Keratinocyte (primary cell): ENCODE results near the gene GIPR. TPM values are rescaled to one million over a fixed set of nuclear protein-coding genes. Genes with fewer than 3 reads are reported as not detected.

Experiments used
- DNase-seq: peaks from one replicate; pipeline ENCODE4 v3.0.0-alpha.2; 2011; ENCODE audit warnings: low read depth, missing footprints, low spot score
- FAIRE-seq: peaks from 2 replicates; lab custom pipeline; 2011; peaks lifted over from hg19 to GRCh38; lab: Jason Lieb, UNC
- H2AFZ ChIP-seq: 2 replicates; pipeline ENCODE4 v1.6.0; 2012; ENCODE audit warnings: low read length, control low read depth, inconsistent platforms; ENCODE audit not compliant: control insufficient read depth
- H3K27ac ChIP-seq: 2 replicates; pipeline ENCODE4 v1.5.1; 2011; ENCODE audit warnings: low read length; ENCODE audit not compliant: control insufficient read depth, insufficient read depth
- H3K27me3 ChIP-seq: 3 replicates; pipeline ENCODE4 v1.6.0; 2011; ENCODE audit warnings: low read length; ENCODE audit not compliant: control insufficient read depth, insufficient read depth; ENCODE audit errors: extremely low read depth
- H3K36me3 ChIP-seq, 2 experiments: 2 replicates in 1 of 2; 3 replicates in 1 of 2; pipeline ENCODE4 v1.5.1; 2011; ENCODE audit warnings: low read length in 2 of 2, mild to moderate bottlenecking in 1 of 2; ENCODE audit not compliant: control insufficient read depth in 2 of 2, insufficient read depth in 2 of 2; ENCODE audit errors: extremely low read depth in 1 of 2
- H3K4me1 ChIP-seq: 3 replicates; pipeline ENCODE4 v1.5.1; 2011; ENCODE audit warnings: low read length; ENCODE audit not compliant: control insufficient read depth, insufficient read depth; ENCODE audit errors: extremely low read depth
- H3K4me2 ChIP-seq: 3 replicates; pipeline ENCODE4 v1.6.0; 2011; ENCODE audit warnings: low read depth, low read length; ENCODE audit not compliant: control insufficient read depth, insufficient read depth; ENCODE audit errors: extremely low read depth
- H3K4me3 ChIP-seq, 3 experiments: fragments of 200-600 bp in 1 of 3; sonication (generic) in 1 of 3; 2 replicates in 2 of 3; 3 replicates in 1 of 3; pipeline ENCODE4 v1.5.1; 2011 to 2016; ENCODE audit warnings: low read length in 3 of 3, mild to moderate bottlenecking in 3 of 3, control low read depth in 2 of 3, inconsistent platforms in 1 of 3, low read depth in 1 of 3, mixed read lengths in 1 of 3, mixed run types in 1 of 3, moderate library complexity in 1 of 3; ENCODE audit not compliant: control insufficient read depth in 2 of 3, insufficient read depth in 2 of 3; ENCODE audit errors: extremely low read depth in 1 of 3
- H3K79me2 ChIP-seq: 2 replicates; pipeline ENCODE4 v1.6.0; 2012; ENCODE audit warnings: low read length; ENCODE audit not compliant: control insufficient read depth, insufficient read depth
- H3K9ac ChIP-seq: 3 replicates; pipeline ENCODE4 v1.6.0; 2011; ENCODE audit warnings: low read length; ENCODE audit not compliant: control insufficient read depth, insufficient read depth; ENCODE audit errors: extremely low read depth
- H3K9me1 ChIP-seq: 3 replicates; pipeline ENCODE4 v1.6.0; 2011; ENCODE audit warnings: low read length; ENCODE audit not compliant: control insufficient read depth, insufficient read depth; ENCODE audit errors: extremely low read depth
- H3K9me3 ChIP-seq: 2 replicates; pipeline ENCODE4 v1.5.1; 2012; ENCODE audit warnings: low read depth, low read length; ENCODE audit not compliant: control insufficient read depth
- H4K20me1 ChIP-seq: 3 replicates; pipeline ENCODE4 v1.6.0; 2011; ENCODE audit warnings: low read length; ENCODE audit not compliant: control insufficient read depth, insufficient read depth; ENCODE audit errors: extremely low read depth
- CTCF ChIP-seq, 3 experiments: IDR thresholded peaks in 1 of 3; conservative IDR thresholded peaks in 1 of 3; optimal IDR thresholded peaks in 1 of 3; 2 replicates in 2 of 3; 3 replicates in 1 of 3; pipeline versions ENCODE3 to v1.5.1; 2011; ENCODE audit warnings: low read length in 3 of 3, mild to moderate bottlenecking in 3 of 3, moderate library complexity in 2 of 3, control low read depth in 1 of 3, inconsistent platforms in 1 of 3; ENCODE audit not compliant: insufficient read depth in 2 of 3; ENCODE audit errors: extremely low read depth in 1 of 3
- EZH2 ChIP-seq: IDR thresholded peaks from one replicate; pipeline ENCODE4 v1.6.1; 2012; ENCODE audit warnings: inconsistent platforms, mild to moderate bottlenecking, low read length, moderate library complexity
- dilution Hi-C: fragments of 300-500 bp; cut with MboI; formaldehyde crosslinking; loops from one replicate; pipeline ENCODE4 v1.7.0; 2020; ENCODE audit warnings: low sequenced_read_pairs; ENCODE audit not compliant: extremely low pct_ligation_motif_present
- polyA plus RNA-seq, 5 experiments: library from polyadenylated mRNA; depleted of rRNA in 3 of 5; stranded (reverse) in 3 of 5; stranded (forward) in 1 of 5; unstranded in 1 of 5; fragments of >200 nt; gene quantifications; 1 replicate in 1 of 5; 2 replicates in 3 of 5; 3 replicates in 1 of 5; pipeline versions ENCODE4 v1.2.1 to v1.2.3, GENCODE V29; 2011 to 2012; ENCODE audit warnings: missing spikeins in 2 of 5, low read depth in 1 of 5, low replicate concordance in 1 of 5

Gene GIPR
- polyA plus RNA-seq, 1 donor (not counting 4 experiments of a cell fraction or from before 2014, with no cell fraction given): 1.4 TPM

GRCh38 chr19:45713141-45713540, 45.1 kb downstream of the GIPR start:
- Histone ChIP-seq H3K27ac (no peak overlapping the region), H3K4me1 (peaks cover 11% of the 10 kb centered on the region), H3K4me3 (no peak overlapping the region), H3K79me2 (peaks cover 40% of the 10 kb centered on the region), H3K9me1 (no peaks in the 10 kb centered on the region), H3K9me3 (no peaks in the 10 kb centered on the region), H3K36me3 (peaks cover 14 to 19% of the 10 kb centered on the region in 2 experiments), H3K27me3 (no peaks in the 10 kb centered on the region), H3K4me2 (no peak overlapping the region), H4K20me1 (no peaks in the 10 kb centered on the region), H3K9ac (no peak overlapping the region), H2AFZ (no peak overlapping the region)
- dilution Hi-C loops: no loop called here
- FAIRE-seq (no peak), DNase-seq (no peak)
- TF ChIP-seq EZH2 (no peak), CTCF (optimal IDR thresholded peaks at IDR 0.05 in 1 of 3, IDR thresholded peaks at IDR 0.05 in 1 of 3, conservative IDR thresholded peaks at IDR 0.05 in 1 of 3; ENCODE audit: extremely low read depth in 1 of 3, insufficient read depth in 2 of 3, low read length in 3 of 3) (no peak)

- H3K4me1 ChIP-seq: peaks cover 15% of the 10 kb centered on the region
- no peaks in the 10 kb centered on the region for H4K20me1 ChIP-seq
- H3K36me3 ChIP-seq: peaks cover 18 to 22% of the 10 kb centered on the region in 2 experiments
- no peak overlapping the region for H2AFZ ChIP-seq
- H3K4me3 ChIP-seq: no peak overlapping the region
- H3K79me2 ChIP-seq: peaks cover 57% of the 10 kb centered on the region
- DNase-seq (no peak), FAIRE-seq (no peak)
- H3K9ac ChIP-seq: no peak overlapping the region
- dilution Hi-C loops: no loop called here
- H3K9me1 ChIP-seq: no peaks in the 10 kb centered on the region
- TF ChIP-seq CTCF (optimal IDR thresholded peaks at IDR 0.05 in 1 of 3, IDR thresholded peaks at IDR 0.05 in 1 of 3, conservative IDR thresholded peaks at IDR 0.05 in 1 of 3; ENCODE audit: extremely low read depth in 1 of 3, insufficient read depth in 2 of 3, low read length in 3 of 3): no peak
- no peak for TF ChIP-seq EZH2
- no peak overlapping the region for H3K4me2 ChIP-seq
- H3K9me3 ChIP-seq: no peaks in the 10 kb centered on the region
- no peak overlapping the region for H3K27ac ChIP-seq
- H3K27me3 ChIP-seq: no peaks in the 10 kb centered on the region
Measured at GRCh38 chr19:45715139-45715538, 47.1 kb downstream of the GIPR start.
